Activated T-helper 9 cell treated with anti-CD3 and anti-CD28 coated beads, Interleukin-2, amount 50 U/mL, for 16 hours (primary cell): Measurements from ENCODE around the gene TPSG1.
"Not testable (repeated sequence)": the region's sequence is repeated elsewhere in the genome, so short reads cannot be mapped to it uniquely, and the experiment has no call there.

Source experiments
- DNase-seq: peaks from one replicate; pipeline ENCODE4 v3.0.0-alpha.2; 2020; ENCODE audit warnings: low read depth

Gene TPSG1

GRCh38 chr16:1256874-1257322 is 31.8 kb upstream of the TPSG1 start:
- no peak for DNase-seq

- DNase-seq, result not testable (repeated sequence)
Observed at GRCh38 chr16:1256296-1256873, 31.3 kb upstream of the TPSG1 start.

- DNase-seq, result not testable (repeated sequence)
Observed at GRCh38 chr16:1255276-1256122, 30.4 kb upstream of the TPSG1 start, which contains the start of gene TPSD1. Gene TPSD1 (plus strand): TSS chr16:1256069. CDS start chr16:1256281, 212 bp downstream.

GRCh38 chr16:1254821-1255220 is 29.8 kb upstream of the TPSG1 start:
- DNase-seq, result not testable (repeated sequence)

GRCh38 chr16:1253701-1254364 is 28.8 kb upstream of the TPSG1 start:
- not testable (repeated sequence) for DNase-seq

GRCh38 chr16:1249031-1249755 is 24.1 kb upstream of the TPSG1 start:
- DNase-seq, result not testable (repeated sequence)

- not testable (repeated sequence) for DNase-seq
Observed at GRCh38 chr16:1247903-1248537, 23.0 kb upstream of the TPSG1 start.

- no peak for DNase-seq
Observed at GRCh38 chr16:1245452-1246020, 20.5 kb upstream of the TPSG1 start.

GRCh38 chr16:1244881-1245280 is 19.8 kb upstream of the TPSG1 start:
- no peak for DNase-seq

- DNase-seq, result not testable (repeated sequence)
Observed at GRCh38 chr16:1243907-1244850, 19.1 kb upstream of the TPSG1 start.

- not testable (repeated sequence) for DNase-seq
Observed at GRCh38 chr16:1243363-1243762, 18.3 kb upstream of the TPSG1 start.

GRCh38 chr16:1241081-1241480 is 16.0 kb upstream of the TPSG1 start:
- not testable (repeated sequence) for DNase-seq

- DNase-seq, result not testable (repeated sequence)
Observed at GRCh38 chr16:1240436-1240835, 15.4 kb upstream of the TPSG1 start, which contains the start of gene TPSAB1. Gene TPSAB1 (plus strand): TSS chr16:1240705. CDS start chr16:1240939, 234 bp downstream.

- DNase-seq, result not testable (repeated sequence)
Observed at GRCh38 chr16:1239575-1239974, 14.5 kb upstream of the TPSG1 start.

GRCh38 chr16:1238909-1239308 is 13.8 kb upstream of the TPSG1 start:
- DNase-seq, result not testable (repeated sequence)

- DNase-seq, result no peak
Observed at GRCh38 chr16:1237990-1238389, 12.9 kb upstream of the TPSG1 start.

GRCh38 chr16:1236659-1237058 is 11.6 kb upstream of the TPSG1 start:
- not testable (repeated sequence) for DNase-seq

GRCh38 chr16:1232049-1232748 is 7.1 kb upstream of the TPSG1 start:
- DNase-seq, result not testable (repeated sequence)

GRCh38 chr16:1231301-1231700 is 6.2 kb upstream of the TPSG1 start:
- not testable (repeated sequence) for DNase-seq
